HL-60 (cell line): ENCODE data around the gene MLLT3.

Experiments
- CTCF ChIP-seq: IDR thresholded peaks from one replicate; pipeline ENCODE4 v1.5.1; 2011; ENCODE audit warnings: low read length, control low read depth, inconsistent platforms; ENCODE audit not compliant: insufficient read depth
- GABPA ChIP-seq: IDR thresholded peaks from 2 replicates; pipeline ENCODE4 v1.6.1; 2012; ENCODE audit warnings: low read depth
- POLR2AphosphoS5 ChIP-seq: IDR thresholded peaks from 2 replicates; pipeline ENCODE4 v1.6.1; 2012; ENCODE audit warnings: low read depth
- SPI1 ChIP-seq: IDR thresholded peaks from 2 replicates; pipeline ENCODE4 v1.6.1; 2012; ENCODE audit warnings: low read depth, mild to moderate bottlenecking, borderline replicate concordance
- TF ChIP-seq, protein P1 (sequence below): IDR thresholded peaks from 2 replicates; pipeline ENCODE4 v1.6.1; 2012; ENCODE audit warnings: low read depth; ENCODE audit not compliant: insufficient replicate concordance

- TF ChIP-seq, protein P1, sequence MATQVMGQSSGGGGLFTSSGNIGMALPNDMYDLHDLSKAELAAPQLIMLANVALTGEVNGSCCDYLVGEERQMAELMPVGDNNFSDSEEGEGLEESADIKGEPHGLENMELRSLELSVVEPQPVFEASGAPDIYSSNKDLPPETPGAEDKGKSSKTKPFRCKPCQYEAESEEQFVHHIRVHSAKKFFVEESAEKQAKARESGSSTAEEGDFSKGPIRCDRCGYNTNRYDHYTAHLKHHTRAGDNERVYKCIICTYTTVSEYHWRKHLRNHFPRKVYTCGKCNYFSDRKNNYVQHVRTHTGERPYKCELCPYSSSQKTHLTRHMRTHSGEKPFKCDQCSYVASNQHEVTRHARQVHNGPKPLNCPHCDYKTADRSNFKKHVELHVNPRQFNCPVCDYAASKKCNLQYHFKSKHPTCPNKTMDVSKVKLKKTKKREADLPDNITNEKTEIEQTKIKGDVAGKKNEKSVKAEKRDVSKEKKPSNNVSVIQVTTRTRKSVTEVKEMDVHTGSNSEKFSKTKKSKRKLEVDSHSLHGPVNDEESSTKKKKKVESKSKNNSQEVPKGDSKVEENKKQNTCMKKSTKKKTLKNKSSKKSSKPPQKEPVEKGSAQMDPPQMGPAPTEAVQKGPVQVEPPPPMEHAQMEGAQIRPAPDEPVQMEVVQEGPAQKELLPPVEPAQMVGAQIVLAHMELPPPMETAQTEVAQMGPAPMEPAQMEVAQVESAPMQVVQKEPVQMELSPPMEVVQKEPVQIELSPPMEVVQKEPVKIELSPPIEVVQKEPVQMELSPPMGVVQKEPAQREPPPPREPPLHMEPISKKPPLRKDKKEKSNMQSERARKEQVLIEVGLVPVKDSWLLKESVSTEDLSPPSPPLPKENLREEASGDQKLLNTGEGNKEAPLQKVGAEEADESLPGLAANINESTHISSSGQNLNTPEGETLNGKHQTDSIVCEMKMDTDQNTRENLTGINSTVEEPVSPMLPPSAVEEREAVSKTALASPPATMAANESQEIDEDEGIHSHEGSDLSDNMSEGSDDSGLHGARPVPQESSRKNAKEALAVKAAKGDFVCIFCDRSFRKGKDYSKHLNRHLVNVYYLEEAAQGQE, result no peak
- TF ChIP-seq CTCF, result no peak
- no peak for TF ChIP-seq POLR2AphosphoS5
- TF ChIP-seq SPI1, result no peak
- TF ChIP-seq GABPA, result no peak
Measured at GRCh38 chr9:20387062-20387461, 235.2 kb downstream of the MLLT3 start.
